Fibroblast of pulmonary artery (primary cell): ENCODE data around the gene ARHGAP33.

Experiments used
- DNase-seq: peaks from one replicate; pipeline ENCODE4 v3.0.0-alpha.2; 2010; ENCODE audit warnings: low read depth
- H3K4me3 ChIP-seq: replicated peaks from 2 replicates; pipeline ENCODE4 v1.5.1; 2011; ENCODE audit warnings: low read depth, mild to moderate bottlenecking, control low read depth, low read length, moderate library complexity
- CTCF ChIP-seq: IDR thresholded peaks from 2 replicates; pipeline ENCODE4 v1.5.1; 2011; ENCODE audit warnings: mild to moderate bottlenecking, control low read depth, low read length, inconsistent platforms; ENCODE audit errors: missing control alignments

ARHGAP33 gene

GRCh38 chr19:35775298-35776101 lies at the start of gene ARHGAP33:
TSS of gene ARHGAP33 (plus strand) at chr19:35775564. CDS start at chr19:35775659, 95 bp downstream.
- TF ChIP-seq CTCF, result no peak
- H3K4me3 ChIP-seq, result peak within 1 kb of the TSS; percentile 67
- peak; percentile 96 for DNase-seq

GRCh38 chr19:35727053-35727955 lies 48.1 kb upstream of the ARHGAP33 start:
- H3K4me3 ChIP-seq, result no peak overlapping the region
- no peak for TF ChIP-seq CTCF
- DNase-seq, result no peak

GRCh38 chr19:35727956-35728706 lies 47.2 kb upstream of the ARHGAP33 start:
- no peak for TF ChIP-seq CTCF
- DNase-seq, result no peak
- H3K4me3 ChIP-seq, result no peak overlapping the region

- TF ChIP-seq CTCF, result no peak
- H3K4me3 ChIP-seq, result no peak overlapping the region
- no peak for DNase-seq
These were observed 46.3 kb upstream of the ARHGAP33 start for GRCh38 chr19:35729021-35729420.

- no peak for TF ChIP-seq CTCF
- H3K4me3 ChIP-seq, result no peak overlapping the region
- no peak for DNase-seq
These were observed 45.6 kb upstream of the ARHGAP33 start for GRCh38 chr19:35729763-35730162.

GRCh38 chr19:35730326-35730725 lies 45.0 kb upstream of the ARHGAP33 start:
- H3K4me3 ChIP-seq, result no peak overlapping the region
- TF ChIP-seq CTCF, result no peak
- DNase-seq, result no peak
